Fibroblast of skin of abdomen (primary cell): ENCODE measurements around the gene PRADC1.

Experiments used
- DNase-seq: peaks from one replicate; pipeline ENCODE4 v3.0.0-alpha.2; 2013

The PRADC1 gene

DNA sequence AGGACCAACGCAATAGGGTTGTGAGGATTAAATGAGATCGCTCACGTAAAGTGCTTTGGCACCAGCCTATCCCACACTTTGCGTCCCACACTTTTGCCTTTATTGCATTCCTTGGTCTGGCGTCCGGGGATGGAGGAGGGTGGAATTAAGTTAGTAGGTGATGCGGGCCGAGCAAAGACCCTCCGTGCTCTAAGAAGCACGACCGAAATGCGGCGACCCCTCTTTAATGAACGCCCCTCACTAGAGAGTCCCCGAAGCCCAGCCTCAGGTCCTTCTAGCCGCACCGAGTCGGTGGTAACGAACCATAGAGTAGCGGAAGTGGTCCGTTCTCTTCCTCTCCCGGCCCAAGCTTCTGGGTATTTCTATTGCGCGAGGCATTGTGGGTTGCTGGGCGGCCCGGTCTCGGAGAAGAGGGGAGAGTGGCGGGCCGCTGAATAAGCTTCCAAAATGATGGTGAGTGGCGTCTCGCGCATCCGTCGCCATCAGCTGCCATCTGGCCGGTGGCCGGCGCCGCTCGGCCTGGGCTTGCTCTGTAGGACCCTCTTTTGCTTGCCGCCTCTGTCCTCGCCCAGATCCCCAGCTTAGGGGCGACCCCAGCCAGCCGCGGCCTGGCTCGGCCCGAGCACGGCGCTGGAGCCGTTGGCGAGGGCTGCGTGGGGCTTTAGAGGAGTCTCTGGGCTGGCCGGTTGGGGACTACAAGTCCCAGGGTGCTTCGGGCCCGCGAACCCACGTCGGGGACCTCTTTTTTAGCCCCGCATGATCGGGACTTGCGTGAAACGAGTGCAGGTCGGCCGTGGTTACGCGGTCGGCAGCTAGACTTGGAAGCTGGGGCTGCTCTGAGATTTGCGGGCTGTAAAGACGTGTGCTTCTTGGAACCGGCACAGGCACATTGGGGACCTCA, 1.1 kb upstream of the PRADC1 start, which contains the start of gene CCT7:
Gene CCT7, plus strand, starts transcription at position 377 of the 901 bp plus-strand sequence. Its CDS starts 71 bp downstream, at position 448.
- peak; percentile 91 for DNase-seq

DNA sequence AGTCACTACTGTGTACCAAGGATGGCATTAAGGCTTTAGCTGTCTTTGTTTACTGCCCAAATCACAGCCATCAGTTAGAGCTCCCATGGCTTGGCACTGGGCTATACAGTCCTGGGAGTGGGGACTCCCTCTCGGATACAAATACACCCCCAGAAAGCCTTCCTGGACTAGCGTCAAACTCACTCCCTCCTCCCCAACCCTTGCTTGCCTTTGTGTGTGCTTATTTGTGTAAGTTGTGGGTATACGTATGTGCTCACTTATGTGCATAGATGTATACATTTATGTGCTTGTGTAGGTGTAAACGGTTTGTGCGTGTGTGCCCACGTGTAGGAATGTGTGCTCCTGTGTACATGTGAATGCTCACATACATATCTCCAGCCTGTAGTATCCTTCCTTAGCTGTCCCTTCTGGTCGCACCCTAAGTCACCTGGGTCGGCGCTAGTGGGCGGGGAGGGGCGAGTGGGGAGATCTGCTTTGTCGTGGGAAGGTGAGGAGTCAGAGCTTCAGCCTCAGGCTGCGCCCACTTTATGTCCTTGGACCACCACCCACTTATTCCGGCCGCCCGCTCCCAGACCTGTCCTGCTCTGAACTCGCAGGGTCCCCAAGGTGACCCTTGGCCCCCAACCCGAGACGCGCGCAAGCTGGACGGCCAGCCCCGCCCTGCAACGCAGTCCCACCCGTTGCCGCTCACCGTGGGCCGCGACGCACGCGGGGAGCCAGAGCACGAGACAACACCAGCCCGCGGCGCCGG, 461 bp downstream of the PRADC1 start:
- no peak for DNase-seq

DNA sequence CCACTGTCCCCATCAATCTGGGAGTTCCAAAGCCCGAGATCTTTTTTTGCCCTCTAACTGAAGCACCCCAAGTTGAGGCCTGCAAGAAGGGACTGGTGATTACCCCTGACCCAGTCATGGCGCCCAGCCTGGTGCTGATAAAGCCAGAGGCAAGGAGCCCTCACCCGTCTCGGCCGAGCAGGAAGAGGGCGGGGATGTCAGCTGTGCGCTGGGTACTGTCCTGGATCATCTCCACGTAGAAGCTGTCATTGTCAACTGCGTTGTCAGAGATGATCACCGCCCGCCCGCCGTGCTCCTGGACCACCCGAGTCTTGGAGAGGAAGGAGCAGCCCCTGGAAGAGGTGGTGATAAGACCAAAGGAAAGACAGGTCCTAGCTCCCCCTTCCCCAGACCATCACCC, 4.4 kb downstream of the PRADC1 start:
- DNase-seq: no peak

DNA sequence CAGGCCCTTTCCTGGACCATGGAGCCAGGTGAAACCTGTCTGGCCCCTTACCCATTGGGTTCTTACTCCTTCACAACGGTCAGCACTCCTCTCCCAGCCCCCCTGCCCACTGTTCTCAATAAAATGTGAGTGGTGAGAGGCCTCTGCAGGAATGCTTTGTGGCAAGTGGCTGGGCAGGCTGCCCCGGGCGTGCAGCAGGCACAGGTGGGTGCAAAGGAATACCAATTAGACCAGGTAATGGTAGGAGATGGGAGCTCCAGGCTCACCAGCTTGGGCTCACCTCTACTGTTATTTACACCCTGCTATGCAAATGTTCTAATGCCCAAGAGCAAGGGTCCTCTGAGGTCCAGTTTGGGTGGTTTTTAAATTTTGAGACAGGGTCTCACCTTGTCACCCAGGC, 6.0 kb downstream of the PRADC1 start:
- no peak for DNase-seq

DNA sequence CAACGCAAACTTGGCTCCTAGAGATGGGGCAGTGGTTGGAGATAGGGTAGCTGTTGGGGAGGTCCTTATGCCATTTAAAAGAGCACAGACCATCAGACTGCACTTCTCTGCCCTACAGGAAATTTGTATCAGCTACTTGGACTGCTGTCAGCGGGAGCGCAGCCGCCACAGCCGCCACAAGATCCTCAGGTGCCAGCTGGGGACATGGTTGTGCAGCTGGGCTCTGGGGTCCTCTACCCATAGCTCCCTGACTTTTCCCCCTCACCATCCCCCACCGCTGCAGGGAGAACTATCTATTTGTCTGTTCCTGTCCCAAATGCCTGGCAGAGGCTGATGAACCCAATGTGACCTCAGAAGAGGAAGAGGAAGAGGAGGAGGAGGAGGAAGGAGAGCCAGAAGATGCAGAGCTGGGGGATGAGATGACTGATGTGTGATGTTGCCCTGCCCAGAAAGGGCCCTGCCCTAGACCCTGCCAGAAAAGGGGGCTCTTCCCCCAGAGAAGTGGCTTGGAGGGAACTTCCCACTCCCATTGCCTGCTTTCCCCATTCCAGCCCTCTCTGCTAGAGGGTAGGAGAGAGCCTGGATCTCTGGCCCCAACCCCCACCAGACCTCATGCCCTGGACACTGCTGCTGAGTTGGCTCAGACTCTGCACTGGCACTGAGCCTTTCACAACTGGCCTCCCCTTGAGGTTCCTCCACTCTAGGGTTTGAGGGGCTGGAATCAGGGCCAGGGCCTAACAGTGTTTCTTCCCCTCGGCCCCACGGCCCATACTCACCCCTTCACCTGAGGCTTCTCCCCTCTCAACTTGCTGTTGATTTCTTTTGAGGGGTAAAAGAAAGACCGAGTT, 7.3 kb downstream of the PRADC1 start:
- no peak for DNase-seq

DNA sequence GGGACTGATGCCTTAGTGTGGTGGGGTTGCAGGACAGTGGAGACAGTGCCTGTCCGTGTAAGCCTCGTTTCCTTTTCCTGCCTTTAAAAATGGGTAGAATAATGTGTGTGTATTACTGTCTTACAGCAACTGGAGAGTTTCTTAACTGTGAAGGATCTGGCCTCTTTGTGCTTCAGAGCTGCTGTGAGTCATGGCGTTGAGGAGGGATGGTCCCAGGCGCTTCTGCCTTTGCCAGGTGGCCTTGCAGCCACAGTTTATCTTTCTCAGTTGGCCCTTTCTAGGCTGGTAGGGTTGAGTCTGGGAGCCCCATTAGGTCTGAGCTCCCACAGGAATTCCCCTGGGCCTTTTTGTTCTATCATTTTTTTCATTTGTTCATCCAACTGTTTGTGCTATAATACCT, 9.2 kb downstream of the PRADC1 start:
- DNase-seq: no peak

DNA sequence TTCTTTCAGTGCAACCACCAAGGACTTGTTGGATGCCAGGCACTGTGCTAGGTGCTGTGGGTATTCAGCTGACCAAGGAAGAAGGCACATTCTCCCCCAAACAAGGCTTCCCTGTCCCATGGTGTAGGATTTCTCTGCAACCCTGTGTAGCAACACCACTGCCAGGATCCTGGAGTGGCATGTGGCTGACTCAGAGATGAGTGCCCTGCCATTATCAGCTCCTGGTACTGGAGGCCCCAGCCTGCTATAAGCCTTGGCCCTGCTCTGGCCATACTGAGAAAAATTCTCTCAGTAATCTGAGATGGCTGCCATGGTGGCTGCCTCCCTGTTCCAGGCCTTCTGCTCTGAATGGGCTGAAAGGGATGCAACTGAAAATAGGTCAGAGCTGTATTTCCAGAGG, 14.7 kb downstream of the PRADC1 start:
- no peak for DNase-seq

DNA sequence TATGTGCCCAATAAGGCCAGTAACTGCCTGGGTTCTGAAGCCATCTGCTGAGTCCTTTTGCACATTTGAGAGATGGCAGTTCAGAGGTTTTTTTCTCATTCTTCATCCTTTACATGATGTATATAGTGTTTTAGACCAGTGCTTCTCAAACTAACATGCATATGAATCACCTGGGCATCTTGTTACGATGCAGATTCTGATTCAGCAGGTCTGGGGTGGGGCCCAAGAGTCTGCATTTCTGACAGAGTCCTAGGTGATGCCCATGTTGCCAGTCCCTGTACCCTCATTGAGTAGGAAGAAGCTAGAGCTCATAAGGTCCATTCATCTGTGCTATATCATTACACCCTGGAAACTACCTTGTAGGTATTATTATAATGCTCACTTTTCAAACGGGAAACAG, 15.2 kb downstream of the PRADC1 start:
- no peak for DNase-seq

DNA sequence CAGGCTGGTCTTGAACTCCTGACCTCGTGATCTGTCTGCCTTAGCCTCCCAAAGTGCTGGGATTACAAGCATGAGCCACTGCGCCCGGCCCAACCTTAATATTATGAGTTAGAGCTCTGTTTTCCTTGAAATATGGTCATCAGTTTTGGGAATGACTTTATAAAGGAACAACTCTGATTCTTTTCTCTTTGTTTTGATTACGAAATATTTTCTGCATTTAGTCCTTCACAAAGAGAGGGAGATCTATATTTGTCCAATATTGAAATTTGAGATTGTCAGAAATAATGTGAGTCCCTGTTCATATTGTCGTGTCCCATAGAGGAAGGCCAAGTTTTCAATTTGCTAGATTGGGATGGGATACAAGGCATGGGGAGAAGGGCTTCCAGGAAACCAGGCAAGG, 15.9 kb downstream of the PRADC1 start:
- no peak for DNase-seq

DNA sequence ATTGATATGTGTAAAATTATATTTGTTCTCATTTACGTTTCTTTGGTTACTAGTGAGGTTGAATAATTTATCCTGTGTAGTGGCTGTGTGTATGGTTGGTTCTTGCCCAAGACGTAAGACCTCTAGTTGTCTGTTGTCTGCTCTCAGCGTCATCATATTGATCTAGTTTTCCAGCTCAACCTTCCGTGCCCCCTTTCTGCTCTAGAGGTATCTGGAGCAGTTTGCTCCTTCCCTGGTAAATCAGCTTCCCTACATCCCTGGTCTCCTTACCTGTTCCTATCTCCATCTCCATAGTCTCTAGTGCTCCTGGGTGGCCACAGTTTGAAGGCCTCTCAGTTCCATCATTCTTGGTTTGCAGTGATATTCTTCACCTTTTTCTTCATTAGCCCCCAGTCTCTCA, 17.8 kb downstream of the PRADC1 start:
- no peak for DNase-seq

DNA sequence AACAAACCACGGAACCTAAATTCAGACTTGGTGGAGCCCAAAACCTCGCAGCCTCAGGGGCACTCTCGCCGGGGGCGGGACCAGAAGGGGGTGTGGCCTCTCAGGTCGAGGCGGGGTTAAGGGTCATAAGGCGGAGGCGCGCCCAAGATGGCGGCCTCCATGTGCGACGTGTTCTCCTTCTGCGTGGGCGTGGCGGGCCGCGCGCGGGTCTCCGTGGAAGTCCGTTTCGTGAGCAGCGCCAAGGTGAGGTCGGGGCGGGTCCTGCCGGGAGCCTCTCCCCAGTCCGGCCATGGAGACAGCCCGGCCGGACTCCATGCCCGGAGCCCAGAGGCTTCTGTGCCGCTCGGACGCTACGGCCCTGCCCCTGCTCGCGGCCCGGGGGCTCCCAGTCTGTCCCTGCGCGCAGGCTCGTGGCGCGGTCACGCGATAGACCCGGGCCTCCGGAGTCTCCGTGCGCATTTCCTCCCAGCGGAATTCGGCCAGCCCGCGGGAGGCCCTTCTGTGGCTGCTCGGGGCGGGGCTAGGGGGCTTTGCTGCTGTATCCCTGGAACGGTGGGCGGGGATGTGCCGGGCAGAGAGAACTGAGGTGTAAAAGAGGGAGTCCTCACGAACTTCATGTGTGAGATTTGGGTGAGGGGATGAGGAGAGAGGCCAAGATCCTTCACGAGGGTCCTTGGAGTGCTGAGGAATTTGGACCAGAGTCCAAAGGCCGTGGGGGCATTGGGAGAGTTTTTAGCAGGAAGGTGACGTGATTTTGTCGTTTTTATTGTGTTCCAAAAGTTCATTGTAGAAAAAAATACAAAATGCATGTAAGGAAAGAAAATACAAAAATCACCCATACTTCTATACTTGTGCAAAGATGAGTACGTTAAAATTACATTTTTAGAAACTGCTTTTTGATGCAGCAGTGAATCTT, 18.7 kb downstream of the PRADC1 start, which contains the start of gene SMYD5:
Gene SMYD5, plus strand, starts transcription at position 126 of the 916 bp plus-strand sequence. Its CDS starts 22 bp downstream, at position 148.
- DNase-seq: peak; percentile 81

DNA sequence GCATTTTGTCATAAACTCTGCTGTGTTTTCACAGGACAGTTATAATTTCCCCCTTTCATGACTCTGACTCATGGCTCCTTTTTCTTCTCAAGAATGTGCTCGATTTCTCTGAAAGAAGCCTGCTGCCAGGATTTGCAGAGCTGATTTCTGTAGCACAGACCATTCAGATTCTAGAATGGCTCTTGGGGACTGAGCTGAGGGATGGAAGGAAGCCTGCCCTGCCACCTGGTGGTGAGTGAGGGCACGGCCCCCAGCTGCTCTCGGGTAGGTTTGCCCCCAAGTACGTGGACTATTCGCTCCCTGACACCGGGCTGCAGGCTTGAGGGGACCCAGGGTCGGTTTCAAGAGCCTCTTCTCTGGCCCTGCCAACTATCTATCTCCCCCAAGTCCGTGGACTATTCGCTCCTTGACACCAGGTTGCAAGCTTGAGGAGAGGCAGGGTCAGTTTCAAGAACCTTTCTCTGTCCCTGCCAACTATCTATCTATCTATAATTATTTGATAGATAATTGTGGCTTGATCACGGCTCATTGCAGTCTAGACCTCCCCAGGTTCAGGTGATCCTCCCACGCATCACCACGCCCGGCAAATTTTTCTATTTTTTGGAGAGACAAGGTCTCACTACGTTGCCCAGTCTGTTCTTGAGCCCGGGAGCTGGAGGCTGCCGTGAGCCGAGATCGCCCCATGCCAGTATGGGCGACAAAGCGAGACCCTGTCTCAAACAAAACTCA, 20.4 kb downstream of the PRADC1 start:
- DNase-seq: peak; percentile 80

DNA sequence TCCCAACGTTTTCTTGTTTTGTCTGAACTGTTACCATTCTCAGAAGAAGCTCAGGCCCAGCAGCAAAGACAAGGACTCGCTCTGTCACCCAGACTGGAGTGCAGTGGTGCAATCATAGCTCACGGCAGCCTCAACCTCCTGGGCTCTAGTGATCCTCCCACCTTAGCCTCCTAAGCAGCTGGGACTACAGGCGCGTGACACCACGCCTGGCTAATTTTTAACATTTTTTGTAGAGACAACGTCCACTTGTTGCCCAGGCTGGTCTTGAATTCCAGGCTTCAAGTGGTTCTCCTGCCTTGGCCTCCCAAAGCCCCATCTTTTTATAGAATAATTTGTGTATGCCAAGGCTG, 21.0 kb downstream of the PRADC1 start:
- DNase-seq: no peak

DNA sequence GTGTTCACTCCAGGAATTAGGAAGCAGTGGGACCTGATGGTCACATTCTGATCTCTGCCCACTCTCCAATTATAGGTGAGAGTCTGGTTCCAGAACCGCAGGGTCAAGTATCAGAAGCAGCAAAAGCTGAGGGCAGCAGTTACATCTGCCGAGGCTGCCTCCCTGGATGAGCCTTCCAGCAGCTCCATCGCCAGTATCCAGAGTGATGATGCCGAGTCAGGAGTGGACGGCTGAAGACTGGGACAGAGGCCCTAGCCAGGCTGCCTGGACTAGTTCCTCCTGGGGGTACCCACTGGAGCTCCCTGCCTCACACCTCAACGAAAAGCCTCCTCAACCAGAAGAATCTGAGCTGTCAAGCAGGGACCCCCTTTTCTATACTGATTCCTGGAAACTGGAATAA, 22.3 kb downstream of the PRADC1 start:
- DNase-seq: no peak

DNA sequence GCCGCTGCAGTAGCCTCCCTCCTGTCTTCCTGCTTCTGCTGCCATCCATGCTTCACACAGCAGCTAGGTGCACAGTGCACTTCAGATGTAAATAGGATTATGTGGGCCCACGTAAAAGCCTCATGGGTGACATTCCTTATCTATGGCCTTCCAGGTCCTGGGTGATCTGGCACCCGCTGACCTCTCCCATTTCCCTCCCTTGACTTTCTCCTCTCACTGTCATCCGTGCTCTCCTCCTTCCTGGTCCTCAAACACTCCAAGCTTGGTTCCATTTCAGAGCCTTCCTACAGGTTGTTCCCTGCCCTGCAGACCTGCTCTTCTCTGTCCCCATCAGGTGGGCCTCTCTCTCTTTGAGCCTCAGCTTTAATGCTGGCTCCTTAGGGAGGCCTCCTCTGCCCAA, 23.0 kb downstream of the PRADC1 start:
- DNase-seq: no peak

DNA sequence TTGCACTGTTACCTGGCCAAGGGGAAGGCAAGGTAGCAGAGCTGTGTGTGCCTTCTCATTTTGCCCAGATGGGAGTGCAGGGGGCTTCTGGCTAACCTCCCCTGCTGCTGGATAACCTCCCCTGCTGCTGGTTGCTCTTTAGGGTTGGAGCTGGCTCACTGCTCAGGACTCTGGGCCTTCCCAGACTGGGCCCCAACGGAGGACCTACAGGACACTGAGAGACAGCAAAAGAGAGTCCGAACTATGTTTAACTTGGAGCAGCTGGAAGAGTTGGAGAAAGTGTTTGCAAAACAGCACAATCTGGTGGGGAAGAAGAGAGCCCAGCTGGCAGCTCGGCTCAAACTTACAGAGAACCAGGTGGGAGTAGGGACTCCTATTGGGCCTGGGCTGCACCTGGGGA, 24.8 kb downstream of the PRADC1 start:
- no peak for DNase-seq

DNA sequence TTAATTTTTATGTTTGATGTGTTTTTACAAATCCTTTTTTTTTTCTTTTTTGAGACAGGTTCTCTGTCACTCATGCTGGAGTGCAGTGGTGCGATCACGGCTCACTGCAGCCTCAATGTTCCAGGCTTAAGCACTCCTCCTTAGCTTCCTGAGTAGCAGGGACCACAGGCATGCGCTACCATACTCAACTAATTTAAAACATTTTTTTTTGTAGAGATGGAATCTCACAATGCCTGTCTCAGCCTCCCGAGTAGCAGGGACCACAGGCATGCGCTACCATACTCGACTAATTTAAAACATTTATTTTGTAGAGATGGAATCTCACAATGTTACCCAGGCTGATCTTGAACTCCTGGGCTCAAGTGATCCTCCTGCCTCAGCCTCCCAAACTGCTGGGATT, 27.4 kb downstream of the PRADC1 start:
- DNase-seq: peak; percentile 76

DNA sequence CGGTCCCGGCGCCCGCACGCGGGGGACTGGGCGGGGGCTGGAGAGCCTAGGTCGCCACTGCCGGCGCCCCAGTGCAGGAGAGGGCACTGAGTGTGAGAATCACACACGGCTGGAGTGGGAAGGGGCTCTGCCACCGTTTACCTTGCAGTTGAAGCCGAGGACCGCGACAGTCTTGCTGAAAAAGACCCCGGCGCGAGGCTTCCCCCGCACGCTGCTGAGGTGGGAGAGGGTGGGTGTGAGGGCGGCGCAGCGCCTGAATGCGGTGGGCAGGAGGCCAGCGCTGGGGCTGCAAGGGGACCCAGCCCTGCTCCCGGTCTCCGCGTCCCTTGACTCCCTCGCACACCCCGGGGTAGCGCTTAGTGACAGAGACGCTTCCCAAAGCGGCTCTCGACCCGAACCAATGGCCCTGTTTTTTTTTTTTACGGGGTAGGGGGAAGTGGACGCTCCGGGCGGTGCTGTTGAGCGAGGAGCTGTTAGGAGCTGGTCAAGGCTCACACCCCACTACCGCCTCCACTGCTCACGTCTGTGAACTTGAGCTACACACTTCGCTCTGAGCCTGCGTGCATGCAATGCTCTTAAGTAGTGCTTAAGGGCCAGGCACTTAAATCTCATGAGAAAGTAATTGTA, 29.9 kb downstream of the PRADC1 start:
- no peak for DNase-seq

DNA sequence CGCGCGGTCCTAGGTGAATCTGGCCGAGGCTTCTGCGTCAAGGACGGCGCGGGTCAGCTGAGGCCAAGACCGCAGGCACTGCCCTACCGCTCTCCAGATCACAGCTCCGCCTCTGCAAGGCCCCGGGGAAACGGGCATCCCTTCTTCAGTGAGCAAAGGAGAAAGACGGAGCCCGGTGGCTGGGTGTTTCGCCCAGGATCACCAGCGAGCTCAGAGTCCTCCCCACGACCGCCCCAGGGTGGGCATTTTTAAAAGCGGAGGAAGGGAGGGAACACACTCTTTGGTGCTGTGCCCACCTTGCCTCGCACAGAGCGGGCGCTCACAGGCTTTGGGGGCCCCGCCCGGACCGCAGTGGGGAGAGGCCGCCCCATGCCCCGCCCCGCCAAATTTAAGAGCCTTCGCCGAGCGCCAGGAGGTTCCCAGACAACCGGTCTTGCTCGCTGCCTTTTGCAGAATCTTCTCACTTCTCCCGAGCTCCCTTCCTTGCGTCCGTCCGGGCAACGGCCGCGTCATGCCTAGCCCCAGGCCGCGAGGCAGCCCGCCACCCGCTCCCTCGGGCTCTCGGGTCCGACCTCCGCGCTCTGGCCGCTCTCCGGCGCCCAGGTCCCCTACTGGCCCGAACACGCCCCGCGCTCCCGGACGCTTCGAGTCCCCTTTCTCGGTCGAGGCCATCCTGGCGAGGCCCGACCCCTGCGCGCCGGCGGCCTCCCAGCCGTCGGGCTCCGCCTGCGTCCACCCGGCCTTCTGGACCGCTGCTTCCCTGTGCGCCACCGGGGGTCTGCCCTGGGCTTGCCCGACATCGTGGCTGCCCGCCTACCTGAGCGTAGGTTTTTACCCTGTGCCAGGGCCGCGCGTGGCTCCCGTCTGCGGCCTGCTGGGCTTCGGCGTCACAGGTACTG, 30.6 kb downstream of the PRADC1 start, which contains the start of gene NOTO:
Gene NOTO, plus strand, starts transcription at position 419 of the 899 bp plus-strand sequence. Its CDS starts 93 bp downstream, at position 512.
- no peak for DNase-seq
